DLD1 (cell line): ENCODE results near the gene OSCP1.
"Not testable (repeated sequence)": the region's sequence is repeated elsewhere in the genome, so short reads cannot be mapped to it uniquely, and the experiment has no call there.

Experiments used
- in situ Hi-C: cut with HindIII; loops from 2 replicates; pipeline ENCODE4 v1.10.0; 2017; ENCODE audit warnings: low sequenced_read_pairs

Gene OSCP1

GRCh38 chr1:36450270-36450918, at the start of gene OSCP1:
Gene OSCP1, minus strand, starts transcription at chr1:36450451. Its CDS starts 82 bp downstream, at chr1:36450369.
- in situ Hi-C loops, result no loop called here

- in situ Hi-C loops, result no loop called here
Measured at GRCh38 chr1:36497207-36497606, 47.0 kb upstream of the OSCP1 start.

GRCh38 chr1:36494971-36495370, 44.7 kb upstream of the OSCP1 start:
- in situ Hi-C loops, result no loop called here

GRCh38 chr1:36493524-36493923, 43.3 kb upstream of the OSCP1 start:
- in situ Hi-C loops, result no loop called here

- in situ Hi-C loops, result no loop called here
Measured at GRCh38 chr1:36492491-36492890, 42.2 kb upstream of the OSCP1 start.

- in situ Hi-C loops, result not testable (repeated sequence)
Measured at GRCh38 chr1:36489258-36490051, 39.2 kb upstream of the OSCP1 start.

GRCh38 chr1:36487906-36488305, 37.7 kb upstream of the OSCP1 start:
- in situ Hi-C loops, result no loop called here

GRCh38 chr1:36487336-36487725, 37.1 kb upstream of the OSCP1 start:
- in situ Hi-C loops, result not testable (repeated sequence)

- in situ Hi-C loops, result no loop called here
Measured at GRCh38 chr1:36486439-36487335, 36.4 kb upstream of the OSCP1 start.

GRCh38 chr1:36486093-36486438, 35.8 kb upstream of the OSCP1 start:
- in situ Hi-C loops, result no loop called here

GRCh38 chr1:36484099-36484498, 33.8 kb upstream of the OSCP1 start:
- in situ Hi-C loops, result no loop called here

- in situ Hi-C loops, result no loop called here
Measured at GRCh38 chr1:36482724-36483388, 32.6 kb upstream of the OSCP1 start, which contains the start of gene CSF3R. Gene CSF3R, minus strand, starts transcription at chr1:36482913. Its CDS starts 3,417 bp downstream, at chr1:36479496.

GRCh38 chr1:36481771-36482723, 31.8 kb upstream of the OSCP1 start:
- in situ Hi-C loops, result no loop called here

GRCh38 chr1:36481091-36481490, 30.8 kb upstream of the OSCP1 start:
- in situ Hi-C loops, result no loop called here

- in situ Hi-C loops, result no loop called here
Measured at GRCh38 chr1:36480161-36480560, 29.9 kb upstream of the OSCP1 start.

- in situ Hi-C loops, result no loop called here
Measured at GRCh38 chr1:36479505-36480051, 29.3 kb upstream of the OSCP1 start.

- in situ Hi-C loops, result not testable (repeated sequence)
Measured at GRCh38 chr1:36477615-36478014, 27.4 kb upstream of the OSCP1 start.

GRCh38 chr1:36476945-36477344, 26.7 kb upstream of the OSCP1 start:
- in situ Hi-C loops, result no loop called here

GRCh38 chr1:36475910-36476604, 25.8 kb upstream of the OSCP1 start:
- in situ Hi-C loops, result no loop called here
